Body of pancreas (tissue), 4 donors: ENCODE results near the gene SELENOO. TPM values are rescaled to one million over a fixed set of nuclear protein-coding genes. Genes with fewer than 3 reads are reported as not detected.

Experiments used
- ATAC-seq: fragments of 150-250 bp; one replicate; pipeline ENCODE4 v1.9.1; 2016
- DNase-seq, 4 donors: peaks; one replicate each; pipeline ENCODE4 v3.0.0-alpha.2; 2019
- H3K27ac ChIP-seq, 4 donors: fragments of 200-600 bp; sonication (generic); 1 replicate in 3 of 4; 2 replicates in 1 of 4; pipeline versions ENCODE4 v1.5.1 to v1.6.1; 2016 to 2019; ENCODE audit warnings: mild to moderate bottlenecking in 1 of 4, mixed read lengths in 1 of 4, moderate library complexity in 1 of 4
- H3K27me3 ChIP-seq, 2 donors: fragments of 200-600 bp; sonication (generic); one replicate each; pipeline ENCODE4 v1.6.0; 2016; ENCODE audit warnings: mild to moderate bottlenecking in 1 of 2
- H3K36me3 ChIP-seq, 2 donors: fragments of 200-600 bp; sonication (generic); replicated peaks in 1 of 2; 2 replicates each; pipeline ENCODE4 v1.5.1; 2016; ENCODE audit warnings: low read depth in 2 of 2; ENCODE audit not compliant: insufficient read depth in 1 of 2
- H3K4me1 ChIP-seq: fragments of 200-600 bp; sonication (generic); one replicate; pipeline ENCODE4 v1.6.0; 2016
- H3K4me3 ChIP-seq, 2 donors: fragments of 200-600 bp; sonication (generic); 1 replicate in 1 of 2; 2 replicates in 1 of 2; pipeline ENCODE4 v1.5.1; 2016 to 2019
- H3K9me3 ChIP-seq, 3 donors: fragments of 200-600 bp; sonication (generic); 1 replicate in 2 of 3; 2 replicates in 1 of 3; pipeline ENCODE4 v1.5.1; 2016
- CTCF ChIP-seq, 7 experiments: fragments of 450-650 bp in 4 of 7; fragments of 200-600 bp in 3 of 7; sonication (generic) in 3 of 7; IDR thresholded peaks; one replicate each; pipeline ENCODE4 v1.5.1; 2016 to 2019; ENCODE audit warnings: antibody characterized with exemption in 7 of 7
- POLR2A ChIP-seq, 3 donors: fragments of 450-650 bp; IDR thresholded peaks; one replicate each; pipeline ENCODE4 v1.6.1; 2016; ENCODE audit warnings: antibody characterized with exemption in 3 of 3, mild to moderate bottlenecking in 2 of 3
- WGBS, 2 donors: methylation state at CpG; one replicate each; pipeline ENCODE4 v1.1.5; 2017; 5-methylcytosine and 5-hydroxymethylcytosine counted together
- intact Hi-C: fragments of 100-400 bp; cut with DNase I; formaldehyde crosslinking; loops from one replicate; pipeline ENCODE4 v1.15.1; 2023
- total RNA-seq, 2 donors: library from RNA; depleted of rRNA; stranded (reverse); fragments of >200 nt; gene quantifications; one replicate each; pipeline ENCODE4 v1.1.0, GENCODE V29; 2016

SELENOO gene
- total RNA-seq, 2 donors from 2014 or later: 23.6 to 57.4 TPM

GRCh38 chr22:50186181-50186714 lies 14.6 kb upstream of the SELENOO start:
- intact Hi-C loops: no loop called here
- no peaks in the 10 kb centered on the region for H3K27me3 ChIP-seq
- H3K9me3 ChIP-seq: no peaks in the 10 kb centered on the region
- WGBS, 2 donors: 1% methylated on average over 33 of the region's 47 CpGs; no CpG with 5 or more reads in 1 of the 2 donors
- no peaks in the 10 kb centered on the region for H3K36me3 ChIP-seq
- peak overlapping the region; percentile 71 to 77 (median 74) for H3K27ac ChIP-seq
- DNase-seq (peak in 1 of 4 donors; percentile 22), ATAC-seq (no peak)
- no peak for TF ChIP-seq POLR2A (IDR thresholded peaks at IDR 0.05)
- no peak for TF ChIP-seq CTCF (IDR thresholded peaks at IDR 0.05)
- H3K4me3 ChIP-seq: peak overlapping the region; percentile 67 to 87
- H3K4me1 ChIP-seq: peaks cover 77% of the 10 kb centered on the region

DNA sequence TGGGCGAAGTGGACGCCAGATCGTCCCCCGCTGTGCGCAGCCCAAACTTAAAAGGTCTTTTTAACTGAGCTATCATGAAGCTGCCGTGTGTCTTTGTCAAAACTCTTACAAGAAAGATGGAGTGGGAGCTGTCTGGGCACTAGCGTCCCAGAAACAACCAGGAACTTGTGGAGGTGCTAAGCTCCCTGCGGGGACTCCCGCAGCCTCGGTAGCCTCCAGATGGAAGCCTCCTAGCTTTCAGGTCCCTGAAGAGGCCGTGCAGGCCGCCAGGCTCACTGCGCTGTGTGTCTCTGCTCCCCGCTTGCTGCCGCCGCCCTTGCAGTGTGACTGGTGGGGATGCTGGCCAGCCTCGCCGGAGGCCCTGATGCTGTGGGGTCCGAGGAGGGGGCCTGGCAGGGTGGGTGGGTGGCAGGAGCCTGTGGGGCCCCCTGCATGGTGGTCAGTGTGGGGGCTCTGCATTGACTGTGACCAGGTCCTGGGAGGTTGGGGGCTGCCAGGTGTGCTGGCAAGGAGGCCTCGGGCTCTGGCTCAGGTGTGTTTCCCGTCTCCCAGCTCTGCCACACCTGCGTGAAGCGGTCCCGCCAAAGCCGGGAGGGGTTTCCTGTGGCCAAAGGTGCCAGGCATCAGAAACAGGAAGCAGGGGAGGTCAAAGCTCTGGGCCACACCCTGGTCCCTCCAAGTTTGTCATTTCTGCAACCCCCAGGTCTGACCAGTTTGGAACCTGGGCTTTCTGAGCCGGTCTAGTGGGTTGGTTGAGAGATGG lies 13.9 kb upstream of the SELENOO start:
- TF ChIP-seq CTCF (IDR thresholded peaks at IDR 0.05) (no peak), POLR2A (IDR thresholded peaks at IDR 0.05) (peak in 2 of 3 donors; percentile 11 to 45)
- DNase-seq (peak in 1 of 4 donors; percentile 56), ATAC-seq (no peak)
- 27 to 41% methylated on average over 12 to 26 of the region's 26 CpGs for WGBS, 2 donors
- Histone ChIP-seq H3K4me3 (peak overlapping the region; percentile 67 to 87), H3K27ac (peak overlapping the region; percentile 71 to 77 (median 74)), H3K27me3 (no peaks in the 10 kb centered on the region), H3K4me1 (peaks cover 84% of the 10 kb centered on the region), H3K36me3 (no peaks in the 10 kb centered on the region), H3K9me3 (no peaks in the 10 kb centered on the region)
- intact Hi-C loops: no loop called here

DNA sequence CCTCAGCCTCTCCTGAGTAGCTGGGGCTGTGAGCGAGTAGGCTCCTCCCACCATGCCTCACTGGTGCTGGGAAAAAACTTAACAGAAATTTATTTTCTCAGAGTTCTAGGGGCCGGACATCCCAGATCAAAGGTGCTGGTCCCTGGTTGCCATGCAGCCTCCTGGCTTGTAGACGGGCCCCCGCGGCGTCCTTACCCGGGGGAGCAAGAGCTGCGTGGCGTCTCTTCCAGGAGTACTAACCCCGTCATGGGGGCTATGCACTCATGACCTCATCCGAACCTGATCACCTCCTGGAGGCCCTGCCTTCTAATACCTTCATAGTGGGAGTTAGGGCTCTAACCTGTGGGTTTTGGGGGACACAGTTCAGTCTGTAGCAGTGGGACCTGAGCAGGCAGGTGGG lies 12.5 kb upstream of the SELENOO start:
- Histone ChIP-seq H3K27me3 (no peaks in the 10 kb centered on the region), H3K36me3 (no peaks in the 10 kb centered on the region), H3K4me3 (no peak overlapping the region), H3K9me3 (no peaks in the 10 kb centered on the region), H3K4me1 (peaks cover 84% of the 10 kb centered on the region), H3K27ac (peak overlapping the region in 1 of 4 donors; percentile 78)
- ATAC-seq: no peak
- peak in 1 of 4 donors; percentile 12 for DNase-seq
- TF ChIP-seq POLR2A (IDR thresholded peaks at IDR 0.05) (no peak), CTCF (IDR thresholded peaks at IDR 0.05) (no peak)
- 93 to 94% methylated on average over 11 of the region's 11 CpGs for WGBS, 2 donors
- intact Hi-C loops: no loop called here

GRCh38 chr22:50189184-50189848 lies 11.5 kb upstream of the SELENOO start:
- peak; percentile 78 to 91 (median 84) for DNase-seq
- Histone ChIP-seq H3K4me3 (no peak overlapping the region), H3K4me1 (peaks cover 84% of the 10 kb centered on the region), H3K27ac (peak overlapping the region; percentile 78 to 88 (median 85)), H3K27me3 (no peaks in the 10 kb centered on the region), H3K9me3 (no peaks in the 10 kb centered on the region), H3K36me3 (no peaks in the 10 kb centered on the region)
- WGBS, 2 donors: 43 to 54% methylated on average over 8 to 20 of the region's 20 CpGs
- TF ChIP-seq POLR2A (IDR thresholded peaks at IDR 0.05) (no peak), CTCF (IDR thresholded peaks at IDR 0.05) (no peak)
- intact Hi-C loops: no loop called here
- ATAC-seq: no peak
